H9 (cell line): Measurements from ENCODE around the gene SLC46A2. TPM values are rescaled to one million over a fixed set of nuclear protein-coding genes. Genes with fewer than 3 reads are reported as not detected.

Experiments used
- DNase-seq: peaks from one replicate; pipeline ENCODE4 v3.0.0-alpha.2; 2017
- H2AFZ ChIP-seq: one replicate; pipeline ENCODE4 v1.6.1; 2013; ENCODE audit warnings: mild to moderate bottlenecking, low read length, control low read depth, moderate library complexity
- H2AK5ac ChIP-seq: 2 replicates; pipeline ENCODE4 v1.6.1; 2013; ENCODE audit warnings: low read length, control low read depth, mixed read lengths; ENCODE audit not compliant: insufficient read length
- H2BK120ac ChIP-seq: one replicate; pipeline ENCODE4 v1.6.1; 2013; ENCODE audit warnings: low read depth, mild to moderate bottlenecking, low read length, control low read depth, inconsistent platforms; ENCODE audit not compliant: poor library complexity, severe bottlenecking
- H2BK12ac ChIP-seq: 2 replicates; pipeline ENCODE4 v1.6.1; 2013; ENCODE audit warnings: low read length, control low read depth, mixed read lengths, low read depth; ENCODE audit not compliant: insufficient read length
- H2BK15ac ChIP-seq: 2 replicates; pipeline ENCODE4 v1.6.1; 2013; ENCODE audit warnings: low read depth, low read length, control low read depth
- H2BK20ac ChIP-seq: one replicate; pipeline ENCODE4 v1.6.1; 2013; ENCODE audit warnings: low read depth, mild to moderate bottlenecking, low read length, control low read depth, inconsistent platforms; ENCODE audit not compliant: poor library complexity, severe bottlenecking
- H2BK5ac ChIP-seq: 2 replicates; pipeline ENCODE4 v1.6.1; 2013; ENCODE audit warnings: low read length, control low read depth, mixed read lengths; ENCODE audit not compliant: insufficient read length
- H3K14ac ChIP-seq: 2 replicates; pipeline ENCODE4 v1.6.1; 2013; ENCODE audit warnings: low read length, control low read depth; ENCODE audit not compliant: insufficient read depth
- H3K18ac ChIP-seq: 2 replicates; pipeline ENCODE4 v1.6.1; 2013; ENCODE audit warnings: low read depth, mild to moderate bottlenecking, mixed read lengths, low read length, control low read depth; ENCODE audit not compliant: insufficient read length
- H3K23ac ChIP-seq: 2 replicates; pipeline ENCODE4 v1.6.1; 2013; ENCODE audit warnings: low read length, control low read depth, mixed read lengths, low read depth; ENCODE audit not compliant: insufficient read length
- H3K23me2 ChIP-seq: 2 replicates; pipeline ENCODE4 v1.6.1; 2013; ENCODE audit warnings: low read depth, mild to moderate bottlenecking, mixed read lengths, low read length, control low read depth; ENCODE audit not compliant: insufficient read length, poor library complexity, severe bottlenecking
- H3K27ac ChIP-seq: 2 replicates; pipeline ENCODE4 v1.5.1; 2013; ENCODE audit warnings: low read length, control low read depth, mixed read lengths, low read depth; ENCODE audit not compliant: insufficient read length
- H3K27me3 ChIP-seq: 2 replicates; pipeline ENCODE4 v1.6.1; 2013; ENCODE audit warnings: low read length, control low read depth, inconsistent platforms; ENCODE audit not compliant: insufficient read depth
- H3K4ac ChIP-seq: 2 replicates; pipeline ENCODE4 v1.6.1; 2013; ENCODE audit warnings: low read depth, mild to moderate bottlenecking, control low read depth, inconsistent platforms, low read length, moderate library complexity
- H3K4me1 ChIP-seq: 2 replicates; pipeline ENCODE4 v1.6.1; 2013; ENCODE audit warnings: low read length, control low read depth, inconsistent platforms; ENCODE audit not compliant: insufficient read depth
- H3K4me2 ChIP-seq: 2 replicates; pipeline ENCODE4 v1.6.1; 2013; ENCODE audit warnings: low read length, control low read depth, mixed read lengths; ENCODE audit not compliant: insufficient read length, insufficient read depth
- H3K56ac ChIP-seq: 2 replicates; pipeline ENCODE4 v1.6.1; 2013; ENCODE audit warnings: low read depth, mild to moderate bottlenecking, mixed read lengths, low read length, control low read depth; ENCODE audit not compliant: insufficient read length
- H3K79me1 ChIP-seq: 2 replicates; pipeline ENCODE4 v1.6.1; 2013; ENCODE audit warnings: low read depth, mild to moderate bottlenecking, moderate library complexity, low read length, control low read depth, inconsistent platforms; ENCODE audit not compliant: insufficient read depth, poor library complexity, severe bottlenecking
- H3K79me2 ChIP-seq: 2 replicates; pipeline ENCODE4 v1.6.1; 2013; ENCODE audit warnings: low read length, control low read depth, inconsistent platforms; ENCODE audit not compliant: insufficient read depth
- H3K9ac ChIP-seq: 2 replicates; pipeline ENCODE4 v1.6.1; 2013; ENCODE audit warnings: low read length, control low read depth, mixed read lengths; ENCODE audit not compliant: insufficient read length; ENCODE audit errors: extremely low read depth
- H3K9me3 ChIP-seq: one replicate; pipeline ENCODE4 v1.6.1; 2013; ENCODE audit warnings: low read depth, low read length, inconsistent platforms; ENCODE audit not compliant: control insufficient read depth
- H3T11ph ChIP-seq: one replicate; pipeline ENCODE4 v1.6.1; 2013; ENCODE audit warnings: mild to moderate bottlenecking, low read length, control low read depth, inconsistent platforms
- H4K20me1 ChIP-seq: one replicate; pipeline ENCODE4 v1.6.1; 2013; ENCODE audit not compliant: control insufficient read depth, insufficient read length, insufficient read depth
- H4K5ac ChIP-seq: 2 replicates; pipeline ENCODE4 v1.6.1; 2013; ENCODE audit warnings: low read depth, mild to moderate bottlenecking, mixed read lengths, low read length, control low read depth; ENCODE audit not compliant: insufficient read length
- H4K8ac ChIP-seq: replicated peaks from 2 replicates; pipeline ENCODE4 v1.6.1; 2013; ENCODE audit warnings: low read length, control low read depth, mixed read lengths, low read depth; ENCODE audit not compliant: insufficient read length
- H4K91ac ChIP-seq: 2 replicates; pipeline ENCODE4 v1.6.1; 2013; ENCODE audit warnings: low read depth, mild to moderate bottlenecking, moderate library complexity, mixed read lengths, low read length, control low read depth; ENCODE audit not compliant: insufficient read length
- H3K27ac Mint-ChIP-seq, 3 experiments: 2 replicates in 2 of 3; 3 replicates in 1 of 3; pipeline ENCODE4 v1.8.0; 2020 to 2021; ENCODE audit warnings: mixed read lengths in 3 of 3, mild to moderate bottlenecking in 1 of 3, moderate library complexity in 1 of 3
- H3K27me3 Mint-ChIP-seq: 2 replicates; pipeline ENCODE4 v1.8.0; 2021; ENCODE audit warnings: low read depth, mild to moderate bottlenecking, moderate library complexity, mixed read lengths
- H3K36me3 Mint-ChIP-seq, 3 experiments: 2 replicates in 2 of 3; 3 replicates in 1 of 3; pipeline ENCODE4 v1.8.0; 2020 to 2021; ENCODE audit warnings: low read depth in 3 of 3, mixed read lengths in 3 of 3; ENCODE audit not compliant: insufficient read depth in 1 of 3
- H3K4me1 Mint-ChIP-seq, 2 experiments: 2 replicates each; pipeline ENCODE4 v1.8.0; 2020; ENCODE audit warnings: mixed read lengths in 2 of 2
- H3K4me3 Mint-ChIP-seq, 2 experiments: 2 replicates in 1 of 2; 3 replicates in 1 of 2; pipeline ENCODE4 v1.8.0; 2020 to 2021; ENCODE audit warnings: mild to moderate bottlenecking in 2 of 2, mixed read lengths in 2 of 2, moderate library complexity in 1 of 2
- H3K9me3 Mint-ChIP-seq, 2 experiments: 2 replicates in 1 of 2; 3 replicates in 1 of 2; pipeline ENCODE4 v1.8.0; 2020; ENCODE audit warnings: mild to moderate bottlenecking in 2 of 2, mixed read lengths in 2 of 2, moderate library complexity in 1 of 2
- CTCF ChIP-seq: fragments of 200-600 bp; sonication (generic); conservative IDR thresholded peaks from 3 replicates; pipeline ENCODE4 v1.8.0; 2021; ENCODE audit warnings: antibody characterized with exemption, mild to moderate bottlenecking
- WGBS: extraction: QIAGEN DNeasy Blood & Tissue Kit; methylation state at CpG from one replicate; pipeline ENCODE4 v1.1.7; 2013; ENCODE audit warnings: missing lambda C conversion rate, low lambda C conversion rate, mixed read lengths; ENCODE audit not compliant: insufficient read length; ENCODE audit errors: extremely low coverage; 5-methylcytosine and 5-hydroxymethylcytosine counted together
- total RNA-seq: library from RNA; stranded (reverse); gene quantifications from 2 replicates; pipeline ENCODE4 v1.2.1, GENCODE V29; 2021

The SLC46A2 gene
- total RNA-seq, 1 experiment from 2014 or later = not detected

GRCh38 chr9:112867275-112867991 is 23.2 kb downstream of the SLC46A2 start:
- H2BK15ac ChIP-seq = no peak overlapping the region
- no peaks in the 10 kb centered on the region for H3K23me2 ChIP-seq
- no peak overlapping the region for H4K8ac ChIP-seq
- no peaks in the 10 kb centered on the region for H4K20me1 ChIP-seq
- no peak overlapping the region for H2BK5ac ChIP-seq
- H4K91ac ChIP-seq = no peak overlapping the region
- no peak overlapping the region for H3T11ph ChIP-seq
- H3K4ac ChIP-seq = no peak overlapping the region
- H3K23ac ChIP-seq = no peak overlapping the region
- H3K4me1 Mint-ChIP-seq = peaks cover 19 to 26% of the 10 kb centered on the region in 2 experiments
- no peak overlapping the region for H2BK120ac ChIP-seq
- no peak overlapping the region for H3K14ac ChIP-seq
- H3K79me2 ChIP-seq = no peaks in the 10 kb centered on the region
- WGBS = no CpG with 5 or more reads among the region's 3 CpGs
- peak; percentile 73 for DNase-seq
- no peak overlapping the region for H3K56ac ChIP-seq
- H3K4me1 ChIP-seq = peaks cover 9% of the 10 kb centered on the region; the same call in 1 of the 2 replicates
- peaks cover 8 to 28% (median 22%) of the 10 kb centered on the region in 3 experiments for H3K36me3 Mint-ChIP-seq
- H2AFZ ChIP-seq = no peak overlapping the region
- H2AK5ac ChIP-seq = no peak overlapping the region
- H3K9me3 ChIP-seq = no peaks in the 10 kb centered on the region
- H3K27ac Mint-ChIP-seq = peak overlapping the region; percentile 73 to 80 (median 76); a peak in 6 of 7 replicates
- no peaks in the 10 kb centered on the region for H3K27me3 ChIP-seq
- no peak overlapping the region for H2BK12ac ChIP-seq
- H3K27me3 Mint-ChIP-seq = no peaks in the 10 kb centered on the region
- H2BK20ac ChIP-seq = no peak overlapping the region
- H4K5ac ChIP-seq = no peak overlapping the region
- H3K79me1 ChIP-seq = no peaks in the 10 kb centered on the region
- TF ChIP-seq CTCF = no peak
- no peak overlapping the region for H3K18ac ChIP-seq
- no peak overlapping the region for H3K4me2 ChIP-seq
- H3K27ac ChIP-seq = no peak overlapping the region
- peaks cover 0 to 5% of the 10 kb centered on the region in 2 experiments; a peak in 3 of 5 replicates for H3K9me3 Mint-ChIP-seq
- peak overlapping the region in 1 of 2 experiments; percentile 28; a peak in 1 of 5 replicates for H3K4me3 Mint-ChIP-seq
- no peak overlapping the region for H3K9ac ChIP-seq
